Activated CD8-positive, alpha-beta T cell treated with anti-CD3 and anti-CD28 coated beads, Interleukin-2, amount 10 ng/mL, durations not matched to agents 7 days and 5 days (primary cell): ENCODE data around the gene IFI16. TPM values are rescaled to one million over a fixed set of nuclear protein-coding genes. Genes with fewer than 3 reads are reported as not detected.

Experiments
- ATAC-seq: fragments of 150-1000 bp; cut with Tn5 transposase; one replicate; pipeline ENCODE4 v1.10.0; 2021; ENCODE audit warnings: moderate library complexity
- CTCF ChIA-PET: fragments of 350-600 bp; sonication (Branson Sonifier 250); formaldehyde crosslinking; loops from one replicate; lab custom pipeline; 2021; ENCODE audit warnings: antibody characterized with exemption; lab: Charles Lee
- POLR2A ChIA-PET: fragments of 350-600 bp; sonication (Branson Sonifier 250); formaldehyde crosslinking; loops from one replicate; lab custom pipeline; 2021; ENCODE audit warnings: antibody characterized with exemption; lab: Charles Lee
- DNase-seq: peaks from one replicate; pipeline ENCODE4 v3.0.0-alpha.2; 2020
- H3K27ac Mint-ChIP-seq: one replicate; pipeline ENCODE4 v1.8.0; 2021; ENCODE audit warnings: mild to moderate bottlenecking, mixed read lengths
- H3K27me3 Mint-ChIP-seq: one replicate; pipeline ENCODE4 v1.8.0; 2021; ENCODE audit warnings: low read depth, mixed read lengths
- H3K36me3 Mint-ChIP-seq: one replicate; pipeline ENCODE4 v1.8.0; 2021; ENCODE audit warnings: low read depth, mixed read lengths
- H3K4me1 Mint-ChIP-seq: one replicate; pipeline ENCODE4 v1.8.0; 2021; ENCODE audit warnings: low read depth, mixed read lengths
- H3K4me3 Mint-ChIP-seq: one replicate; pipeline ENCODE4 v1.8.0; 2021; ENCODE audit warnings: mild to moderate bottlenecking, mixed read lengths
- H3K9me3 Mint-ChIP-seq: one replicate; pipeline ENCODE4 v1.8.0; 2022; ENCODE audit warnings: mixed read lengths; ENCODE audit not compliant: insufficient read depth
- total RNA-seq, 2 experiments: library from RNA; stranded (reverse); gene quantifications; one replicate each; pipeline ENCODE4 v1.2.3, GENCODE V29; 2021

The IFI16 gene
- total RNA-seq, 2 experiments from 2014 or later = 308 to 314 TPM

DNA sequence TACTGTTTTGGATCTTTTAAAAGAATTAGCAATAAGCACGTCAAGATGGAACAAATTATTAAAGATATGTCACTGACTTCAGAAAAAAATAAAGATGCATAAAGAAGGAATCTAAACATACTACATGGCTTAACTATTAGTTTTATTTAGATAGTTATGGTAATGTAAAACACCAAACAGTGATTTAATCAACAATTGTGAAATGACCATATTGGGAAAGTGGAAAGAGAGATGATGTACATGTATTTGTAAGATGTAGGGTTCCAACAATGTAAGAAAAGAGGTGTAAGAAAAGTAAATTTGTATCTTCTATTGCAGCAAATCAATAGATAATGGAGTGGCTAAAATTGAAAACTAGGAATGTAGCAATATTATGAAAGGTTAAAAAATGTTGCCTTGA lies 73.3 kb downstream of the IFI16 start:
- CTCF ChIA-PET = interaction anchor here (0.8 kb wide), 1 partner anchor 58 kb away, joined by 3 read pairs; no protein-coding TSS in a partner anchor
- Mint-ChIP-seq H3K9me3 (no peaks in the 10 kb centered on the region), H3K36me3 (no peaks in the 10 kb centered on the region), H3K27me3 (peaks cover 19% of the 10 kb centered on the region), H3K4me1 (peaks cover 7% of the 10 kb centered on the region), H3K4me3 (no peak overlapping the region), H3K27ac (no peak overlapping the region)
- POLR2A ChIA-PET = no interaction called here
- ATAC-seq (no peak), DNase-seq (no peak)

- Mint-ChIP-seq H3K4me3 (no peak overlapping the region), H3K27me3 (peaks cover 19% of the 10 kb centered on the region), H3K9me3 (no peaks in the 10 kb centered on the region), H3K36me3 (no peaks in the 10 kb centered on the region), H3K27ac (no peak overlapping the region), H3K4me1 (peaks cover 16% of the 10 kb centered on the region)
- POLR2A ChIA-PET = no interaction called here
- CTCF ChIA-PET = interaction anchor here (0.6 kb wide), 1 partner anchor 12 kb away, joined by 3 read pairs; no protein-coding TSS in a partner anchor
- DNase-seq = no peak
- no peak for ATAC-seq
Measured at GRCh38 chr1:159084152-159084551, 74.4 kb downstream of the IFI16 start.

DNA sequence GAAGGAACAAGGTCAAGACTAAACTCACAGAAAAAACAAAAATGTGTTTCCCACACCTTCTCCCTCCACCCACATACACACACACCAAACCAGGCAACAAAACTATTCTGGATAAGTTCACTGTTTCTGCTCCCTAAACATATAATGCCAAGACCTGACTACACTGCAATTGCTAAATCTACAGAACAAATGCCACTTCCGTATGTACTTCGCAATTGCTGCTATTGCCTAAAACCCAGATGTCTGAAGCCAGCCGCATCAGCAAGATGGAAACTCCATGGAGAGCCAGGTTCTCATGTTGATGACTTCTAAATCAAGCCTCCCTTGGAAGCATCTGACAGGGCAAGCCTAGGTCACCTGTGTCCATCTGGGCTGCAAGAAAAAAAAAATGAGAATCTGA lies 75.2 kb downstream of the IFI16 start:
- Mint-ChIP-seq H3K9me3 (no peaks in the 10 kb centered on the region), H3K36me3 (no peaks in the 10 kb centered on the region), H3K27ac (no peak overlapping the region), H3K4me3 (no peak overlapping the region), H3K4me1 (peaks cover 17% of the 10 kb centered on the region), H3K27me3 (peaks cover 16% of the 10 kb centered on the region)
- ChIA-PET CTCF (interaction anchor here (0.9 to 1.1 kb wide), 2 partner anchors 12 kb away, joined by 3 to 4 read pairs; no protein-coding TSS in a partner anchor), POLR2A (no interaction called here)
- ATAC-seq (no peak), DNase-seq (no peak)

DNA sequence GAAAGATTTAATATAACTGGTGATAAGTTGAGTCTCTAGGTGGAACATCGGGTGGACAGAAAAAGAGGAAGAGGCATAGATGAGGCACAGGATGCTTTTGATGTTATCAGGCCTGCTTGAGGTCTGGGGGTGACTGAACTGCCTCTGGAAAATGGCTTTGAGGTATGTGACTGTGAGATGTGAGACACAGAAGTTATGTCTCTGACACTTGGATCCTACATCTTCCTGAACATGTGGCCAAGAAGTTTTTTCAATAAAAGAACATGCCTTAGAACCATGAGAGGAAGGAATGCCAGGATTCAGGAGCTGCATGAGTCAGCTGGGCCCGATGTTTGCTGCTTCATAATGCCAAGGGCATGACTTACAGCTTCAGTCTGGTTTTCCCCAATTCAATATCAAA lies 78.3 kb downstream of the IFI16 start:
- ChIA-PET CTCF (interaction anchor here (0.7 to 5.5 kb wide), 11 partner anchors 11 to 992 kb away, joined by 3 to 55 read pairs (median 3); partner anchors contain the start of gene AIM2), POLR2A (interaction anchor here (2.0 kb wide), 1 partner anchor 11 kb away, joined by 12 read pairs; the partner anchor contains the start of gene AIM2)
- ATAC-seq = no peak
- Mint-ChIP-seq H3K4me3 (no peak overlapping the region), H3K27ac (no peak overlapping the region), H3K4me1 (peaks cover 33% of the 10 kb centered on the region), H3K36me3 (no peaks in the 10 kb centered on the region), H3K27me3 (peaks cover 7% of the 10 kb centered on the region), H3K9me3 (no peaks in the 10 kb centered on the region)
- DNase-seq = no peak

- no peak for ATAC-seq
- no peak overlapping the region for H3K27ac Mint-ChIP-seq
- POLR2A ChIA-PET = interaction anchor here (2.0 kb wide), 1 partner anchor 12 kb away, joined by 12 read pairs; the partner anchor contains the start of gene AIM2
- DNase-seq = no peak
- H3K27me3 Mint-ChIP-seq = peaks cover 5% of the 10 kb centered on the region
- peaks cover 33% of the 10 kb centered on the region for H3K4me1 Mint-ChIP-seq
- H3K4me3 Mint-ChIP-seq = no peak overlapping the region
- no peaks in the 10 kb centered on the region for H3K36me3 Mint-ChIP-seq
- CTCF ChIA-PET = interaction anchor here (0.7 to 5.5 kb wide), 15 partner anchors 10 to 993 kb away, joined by 3 to 55 read pairs (median 4); partner anchors contain the start of gene AIM2
- no peaks in the 10 kb centered on the region for H3K9me3 Mint-ChIP-seq
Measured at GRCh38 chr1:159088546-159089183, 79.0 kb downstream of the IFI16 start.

- H3K4me3 Mint-ChIP-seq = no peak overlapping the region
- CTCF ChIA-PET = interaction anchor here (0.8 to 5.5 kb wide), 11 partner anchors 9 to 562 kb away, joined by 3 to 55 read pairs (median 5); partner anchors contain the start of gene AIM2
- H3K36me3 Mint-ChIP-seq = no peaks in the 10 kb centered on the region
- POLR2A ChIA-PET = interaction anchor here (0.7 to 2.0 kb wide), 2 partner anchors 13 to 15 kb away, joined by 3 to 12 read pairs; partner anchors contain the start of gene AIM2
- ATAC-seq (peak; percentile 41), DNase-seq (peak; percentile 32)
- peaks cover 3% of the 10 kb centered on the region for H3K27me3 Mint-ChIP-seq
- no peaks in the 10 kb centered on the region for H3K9me3 Mint-ChIP-seq
- H3K4me1 Mint-ChIP-seq = peaks cover 31% of the 10 kb centered on the region
- no peak overlapping the region for H3K27ac Mint-ChIP-seq
Measured at GRCh38 chr1:159089184-159089791, 79.6 kb downstream of the IFI16 start.

GRCh38 chr1:159090286-159091179 lies 80.8 kb downstream of the IFI16 start:
- Mint-ChIP-seq H3K4me3 (no peak overlapping the region), H3K27ac (no peak overlapping the region), H3K27me3 (peaks cover 3% of the 10 kb centered on the region), H3K36me3 (no peaks in the 10 kb centered on the region), H3K4me1 (peaks cover 31% of the 10 kb centered on the region), H3K9me3 (no peaks in the 10 kb centered on the region)
- ATAC-seq (no peak), DNase-seq (no peak)
- CTCF ChIA-PET = interaction anchor here (0.7 to 5.5 kb wide), 6 partner anchors 13 to 563 kb away, joined by 3 to 55 read pairs (median 4); partner anchors contain the start of gene AIM2
- POLR2A ChIA-PET = interaction anchor here (2.3 kb wide), 1 partner anchor 14 kb away, joined by 10 read pairs; the partner anchor contains the start of gene AIM2

DNA sequence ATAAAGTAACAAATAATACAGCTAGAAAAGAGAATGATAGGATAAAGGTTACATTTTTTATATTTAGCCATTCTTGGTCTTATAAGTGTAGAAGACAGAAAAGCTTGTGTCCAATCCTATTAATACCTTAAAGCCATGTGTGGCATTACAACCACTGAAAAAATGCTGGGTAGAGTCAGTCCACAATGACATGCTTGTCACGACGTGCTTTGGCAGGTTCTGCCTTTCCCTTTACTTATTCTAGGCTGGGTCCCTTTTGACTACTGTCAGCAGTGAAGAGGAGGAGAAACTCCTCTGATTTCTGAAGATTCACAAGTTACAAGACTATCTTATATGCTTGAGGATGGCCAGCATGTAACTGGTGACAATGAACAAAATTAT lies 81.5 kb downstream of the IFI16 start:
- ChIA-PET CTCF (interaction anchor here (0.7 to 5.5 kb wide), 3 partner anchors 14 to 28 kb away, joined by 3 to 55 read pairs (median 3); partner anchors contain the start of gene AIM2), POLR2A (interaction anchor here (2.3 kb wide), 1 partner anchor 15 kb away, joined by 10 read pairs; the partner anchor contains the start of gene AIM2)
- H3K9me3 Mint-ChIP-seq = no peaks in the 10 kb centered on the region
- H3K4me3 Mint-ChIP-seq = no peak overlapping the region
- peaks cover 7% of the 10 kb centered on the region for H3K27me3 Mint-ChIP-seq
- H3K4me1 Mint-ChIP-seq = peaks cover 31% of the 10 kb centered on the region
- H3K36me3 Mint-ChIP-seq = no peaks in the 10 kb centered on the region
- no peak overlapping the region for H3K27ac Mint-ChIP-seq
- ATAC-seq (no peak), DNase-seq (no peak)

DNA sequence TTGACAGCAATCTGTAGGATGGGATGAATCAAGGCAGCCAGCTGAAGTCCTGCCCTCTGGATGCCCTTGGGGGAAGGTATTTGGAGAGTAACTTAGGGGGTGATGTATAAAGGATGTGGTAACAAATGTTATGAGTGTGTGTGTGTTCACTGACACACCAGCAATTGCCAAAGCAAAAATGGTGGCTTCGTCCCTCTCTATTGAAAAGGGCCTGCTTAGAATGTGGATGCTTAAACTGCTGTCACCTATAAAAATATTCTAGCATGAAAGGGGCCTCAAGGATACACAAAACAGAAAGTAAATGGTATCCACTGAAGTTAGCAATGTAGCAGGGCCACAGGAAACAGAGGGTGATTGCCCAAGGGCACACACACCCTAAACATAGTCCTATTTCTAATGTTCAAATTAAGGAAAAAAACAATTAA lies 81.9 kb downstream of the IFI16 start:
- peaks cover 10% of the 10 kb centered on the region for H3K27me3 Mint-ChIP-seq
- ATAC-seq (peak; percentile 47), DNase-seq (no peak)
- peaks cover 31% of the 10 kb centered on the region for H3K4me1 Mint-ChIP-seq
- peak overlapping the region; percentile 3 for H3K27ac Mint-ChIP-seq
- POLR2A ChIA-PET = interaction anchor here (2.3 kb wide), 1 partner anchor 15 kb away, joined by 10 read pairs; the partner anchor contains the start of gene AIM2
- CTCF ChIA-PET = interaction anchor here (5.5 kb wide), 1 partner anchor 14 kb away, joined by 55 read pairs; the partner anchor contains the start of gene AIM2
- H3K9me3 Mint-ChIP-seq = no peaks in the 10 kb centered on the region
- no peak overlapping the region for H3K4me3 Mint-ChIP-seq
- no peaks in the 10 kb centered on the region for H3K36me3 Mint-ChIP-seq

GRCh38 chr1:159092036-159092760 lies 82.5 kb downstream of the IFI16 start:
- H3K36me3 Mint-ChIP-seq = no peaks in the 10 kb centered on the region

More at GRCh38 chr1:159092036-159092760, 82.5 kb downstream of the IFI16 start:
- Mint-ChIP-seq H3K9me3 (no peaks in the 10 kb centered on the region), H3K27me3 (peaks cover 11% of the 10 kb centered on the region), H3K27ac (no peak overlapping the region), H3K4me1 (peaks cover 30% of the 10 kb centered on the region), H3K4me3 (no peak overlapping the region)
- CTCF ChIA-PET = interaction anchor here (5.5 kb wide), 1 partner anchor 15 kb away, joined by 55 read pairs; the partner anchor contains the start of gene AIM2
- no peak for ATAC-seq
- no peak for DNase-seq
- POLR2A ChIA-PET = interaction anchor here (2.3 kb wide), 1 partner anchor 16 kb away, joined by 10 read pairs; the partner anchor contains the start of gene AIM2
